ENCODE results near the gene PCDH9. TPM values are rescaled to one million over a fixed set of nuclear protein-coding genes. Genes with fewer than 3 reads are reported as not detected.

PCDH9 gene
- total and polyA plus RNA-seq, 10 of the 15 experiments (the other 5 are each of a cell fraction or from before 2014, with no cell fraction given), result 0.02 to 2.3 (median 0.05) TPM; not detected in 1

GRCh38 chr13:67228916-67229315 is 1.2 kb downstream of the PCDH9 start (continued):
- TF ChIP-seq PRDM15 (CRISPR knock-in tag; IDR thresholded peaks at IDR 0.05) (no peak), STAT1 (conservative IDR thresholded peaks at IDR 0.05) (no peak), CREM (IDR thresholded peaks at IDR 0.05; ENCODE audit: low read depth) (no peak)

GRCh38 chr13:67228031-67228430 is 2.1 kb downstream of the PCDH9 start:
- ChIA-PET CTCF (interaction anchor here (2.5 kb wide), 1 partner anchor 11 kb away, joined by 8 read pairs; no protein-coding TSS in a partner anchor), SMC1A (ENCODE audit: uncharacterized antibody, unreplicated experiment) (interaction anchor here (1.1 kb wide), 1 partner anchor 538 kb away, joined by 3 read pairs; no protein-coding TSS in a partner anchor), RAD21 (ENCODE audit: unreplicated experiment) (no interaction called here), POLR2A (no interaction called here)
- no peaks in the 10 kb centered on the region for H4K20me1 ChIP-seq (ENCODE audit: control insufficient read depth, insufficient read depth)
- intact Hi-C loops (cut with micrococcal nuclease; ENCODE audit: unreplicated experiment) (no loop called here), in situ Hi-C loops (cut with MboI) (no loop called here)
- DNase-seq (ENCODE audit: low read depth, low spot score) (no peak), ATAC-seq (no peak), FAIRE-seq (no peak)
- no peak overlapping the region for H3K4me3 ChIP-seq
- H3K36me3 ChIP-seq (ENCODE audit: control insufficient read depth in 2 of 2, insufficient read depth in 2 of 2, low read length in 1 of 2), result no peaks in the 10 kb centered on the region
- H3K79me2 ChIP-seq (ENCODE audit: control insufficient read depth, insufficient read depth, low read length), result no peaks in the 10 kb centered on the region
- H3K4me1 ChIP-seq (ENCODE audit: control insufficient read depth, insufficient read depth, low read length), result no peaks in the 10 kb centered on the region; the same call in 1 of the 2 replicates
- no peak overlapping the region for H3K4me2 ChIP-seq (ENCODE audit: control insufficient read depth, insufficient read depth)
- no peak for TF ChIP-seq SRF (IDR thresholded peaks at IDR 0.05; ENCODE audit: low read depth in 2 of 2, low read length in 2 of 2)
- TF ChIP-seq NFYB (IDR thresholded peaks at IDR 0.05; ENCODE audit: insufficient read depth, low read depth, low read length), result no peak
- no peak overlapping the region for H3K9ac ChIP-seq (ENCODE audit: control insufficient read depth, insufficient read depth, low read length)
- H3K27ac ChIP-seq (ENCODE audit: control insufficient read depth, insufficient read depth), result no peak overlapping the region
- no TSS peak for BruUV-seq (replicated peaks)
- H2AFZ ChIP-seq (ENCODE audit: control insufficient read depth, low read depth, low read length), result no peak overlapping the region
- H3K27me3 ChIP-seq (replicated peaks in 1 of 2; ENCODE audit: control insufficient read depth in 2 of 2, insufficient read depth in 2 of 2, low read length in 1 of 2), result peaks cover 1 to 7% of the 10 kb centered on the region in 2 experiments; a peak in 3 of 4 replicates
- no peaks in the 10 kb centered on the region; the same call in 2 of the 3 replicates for H3K9me3 ChIP-seq (replicated peaks; ENCODE audit: control insufficient read depth, insufficient read depth, low read length)
- WGBS (ENCODE audit: insufficient coverage, insufficient replicate concordance, low lambda C conversion rate, missing lambda C conversion rate), result 47% methylated on average over 3 of the region's 3 CpGs
